ENCODE data around the gene C5orf46. TPM values are rescaled to one million over a fixed set of nuclear protein-coding genes. Genes with fewer than 3 reads are reported as not detected.

The C5orf46 gene
- total and polyA plus RNA-seq, 11 donors, result 3.8 to 28.6 (median 6.9) TPM; not detected in 1

- DNase-seq (no peak), ATAC-seq (no peak)
- Histone ChIP-seq H3K4me3 (no peak overlapping the region), H3K36me3 (no peaks in the 10 kb centered on the region), H3K27ac (no peak overlapping the region), H3K4me1 (no peaks in the 10 kb centered on the region), H3K27me3 (peaks cover 0 to 6% (median 0%) of the 10 kb centered on the region in 9 donors), H3K9me3 (no peaks in the 10 kb centered on the region)
- intact Hi-C loops (cut with DNase I), result no loop called here
- no peak for TF ChIP-seq CTCF (IDR thresholded peaks at IDR 0.05)
- TF ChIP-seq POLR2A (IDR thresholded peaks at IDR 0.05), result no peak
- WGBS, 4 donors, result 33 to 66% (median 36%) methylated on average over 3 of the region's 3 CpGs
Measured at GRCh38 chr5:147844846-147845245, 61.5 kb downstream of the C5orf46 start.

GRCh38 chr5:147842869-147843268, 63.5 kb downstream of the C5orf46 start:
- Histone ChIP-seq H3K27ac (no peak overlapping the region), H3K4me1 (no peaks in the 10 kb centered on the region), H3K4me3 (no peak overlapping the region), H3K27me3 (peaks cover 0 to 6% (median 0%) of the 10 kb centered on the region in 9 donors), H3K36me3 (no peaks in the 10 kb centered on the region), H3K9me3 (no peaks in the 10 kb centered on the region)
- ATAC-seq (no peak), DNase-seq (no peak)
- no peak for TF ChIP-seq CTCF (IDR thresholded peaks at IDR 0.05)
- no peak for TF ChIP-seq POLR2A (IDR thresholded peaks at IDR 0.05)
- WGBS, 4 donors, result 59 to 72% (median 68%) methylated on average over 2 of the region's 2 CpGs
- intact Hi-C loops (cut with DNase I), result no loop called here

Other genes with a start within 250 kb of the C5orf46 start
- gene JAKMIP2, start 123.8 kb downstream of the C5orf46 start, total RNA-seq, result 1 to 10 TPM in 1 of 9 donors, under 1 TPM in 7, not detected in 1; 0.05 to 1.5 (median 0.24) TPM
- gene JAKMIP2, start 123.8 kb downstream of the C5orf46 start, polyA plus RNA-seq, result under 1 TPM; under 0.01 to 0.08 TPM
- gene SPINK1, start 74.9 kb downstream of the C5orf46 start, total RNA-seq, result 10 to 100 TPM in 1 of 9 donors, 1 to 10 TPM in 3, under 1 TPM in 2, not detected in 3; 0.58 to 32.4 (median 3.5) TPM
- gene SPINK1, start 74.9 kb downstream of the C5orf46 start, polyA plus RNA-seq, result 10 to 100 TPM in 1 of 2 donors, under 1 TPM in 1; 0.50 to 29.0 TPM
- not detected for gene SCGB3A2, start 27.8 kb downstream of the C5orf46 start, total RNA-seq
- gene SCGB3A2, start 27.8 kb downstream of the C5orf46 start, polyA plus RNA-seq, result under 1 TPM in 1 of 2 donors, not detected in 1; 0.30 TPM
- 1 to 10 TPM in 1 of 9 donors, under 1 TPM in 6, not detected in 2; 0.16 to 1.7 (median 0.44) TPM for gene SPINK5, start 157.4 kb upstream of the C5orf46 start, total RNA-seq
- gene SPINK5, start 157.4 kb upstream of the C5orf46 start, polyA plus RNA-seq, result 1 to 10 TPM in 1 of 2 donors, under 1 TPM in 1; 0.72 to 2.3 TPM